Right ventricle myocardium inferior (tissue), 1 donor: ENCODE results near the gene HS3ST1. TPM values are rescaled to one million over a fixed set of nuclear protein-coding genes. Genes with fewer than 3 reads are reported as not detected.
A peak's percentile ranks its signal among the peaks of the same experiment; 100 is the strongest.
"Not testable (repeated sequence)": the region's sequence is repeated elsewhere in the genome, so short reads cannot be mapped to it uniquely, and the experiment has no call there.

Experiments used
- ATAC-seq: fragments of 200-7000 bp; cut with Tn5 transposase; one replicate; pipeline ENCODE4 v1.9.1; 2020; ENCODE audit warnings: mild to moderate bottlenecking, moderate library complexity
- DNase-seq: peaks from one replicate; pipeline ENCODE4 v3.0.0; 2021; ENCODE audit errors: missing footprints
- intact Hi-C: fragments of 100-400 bp; cut with DNase I; formaldehyde crosslinking; loops from one replicate; pipeline ENCODE4 v1.11.0; 2022
- total RNA-seq: library from RNA; stranded (reverse); fragmentation: NEBNext Ultra II Directional; extraction: Animal tissue kit (Norgen Biotek cat#: 25700); gene quantifications from one replicate; pipeline ENCODE4 v1.2.1, GENCODE V29; 2021
- donor health status: DM: no; HTN: yes; CAD: no; lungs with severe emphysema.

The HS3ST1 gene
- total RNA-seq, 1 donor from 2014 or later = 1.4 TPM

DNA sequence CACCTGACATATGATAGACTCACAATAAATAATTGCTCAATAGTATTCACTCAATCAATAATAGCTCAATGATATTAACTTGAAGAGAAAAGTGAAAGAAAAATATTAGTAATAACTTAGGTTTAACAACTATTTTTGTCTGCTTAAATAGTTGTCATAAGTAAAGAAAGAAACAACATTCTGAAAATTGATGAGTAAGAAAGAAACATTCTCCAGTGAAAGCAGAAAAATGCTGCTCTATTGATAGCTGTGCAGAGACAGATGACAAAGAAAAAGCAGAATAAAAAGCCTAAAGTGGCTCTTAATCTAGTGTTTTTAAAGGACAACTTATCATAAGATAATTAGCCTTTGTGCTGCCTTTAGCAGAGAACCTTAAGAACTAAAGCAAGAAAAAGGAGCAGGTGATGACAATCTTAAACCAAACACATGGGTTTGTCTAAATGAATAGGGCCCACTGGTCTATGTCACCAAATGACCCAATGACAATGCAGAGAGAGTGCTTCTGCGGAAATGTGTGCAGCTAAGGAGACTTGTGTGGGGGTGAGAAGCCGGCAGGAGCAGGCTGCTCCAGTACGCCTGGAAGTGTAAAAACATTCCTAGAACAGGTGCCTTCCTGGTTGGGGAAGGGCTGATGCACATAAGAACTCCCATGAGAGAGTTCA lies 13.2 kb downstream of the HS3ST1 start:
- DNase-seq = no peak
- intact Hi-C loops = no loop called here
- no peak for ATAC-seq

DNA sequence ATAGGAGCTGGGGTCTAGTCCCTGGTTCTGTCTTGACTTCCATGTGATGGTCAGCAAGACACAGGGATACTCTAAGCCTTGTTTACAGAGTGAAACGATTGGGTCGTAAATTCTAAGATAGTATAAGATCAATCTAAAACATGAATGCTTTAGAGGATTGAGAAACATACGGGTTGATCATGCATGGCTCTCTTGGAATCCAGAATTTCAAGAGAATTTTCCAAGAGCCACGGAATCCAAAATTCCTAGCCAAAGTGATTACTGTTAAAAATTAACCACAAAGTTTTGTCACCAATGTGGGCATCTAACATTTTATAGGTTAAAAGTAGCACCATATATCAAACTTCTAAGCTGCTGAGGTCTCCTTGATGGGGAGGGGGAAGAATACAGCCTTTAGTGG lies 16.5 kb downstream of the HS3ST1 start:
- no peak for ATAC-seq
- intact Hi-C loops = no loop called here

DNA sequence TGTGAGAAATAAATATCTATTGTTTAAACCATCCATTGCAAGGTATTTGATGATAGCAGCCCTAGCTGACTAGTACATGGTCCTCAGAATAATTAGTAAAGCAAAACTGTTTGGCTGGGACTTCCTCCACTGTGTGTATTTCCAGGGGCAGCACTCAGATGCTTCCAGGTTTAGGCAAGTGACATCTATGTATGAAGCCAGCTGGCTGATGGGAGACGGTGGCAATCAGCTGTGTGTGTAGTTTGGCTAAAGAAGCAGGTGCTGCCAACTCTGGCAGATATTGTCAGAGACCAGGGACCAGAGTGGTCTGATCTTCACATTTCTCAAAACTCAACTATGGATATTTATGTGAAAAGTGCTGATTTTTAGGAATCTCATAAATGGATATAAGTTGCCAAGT lies 19.1 kb downstream of the HS3ST1 start:
- intact Hi-C loops = no loop called here
- DNase-seq (no peak), ATAC-seq (no peak)

More for the DNA sequence above, 16.5 kb downstream of the HS3ST1 start:
- no peak for DNase-seq

- intact Hi-C loops = no loop called here
- DNase-seq = no peak
- ATAC-seq = no peak
Observed at GRCh38 chr4:11408233-11408967, 20.3 kb downstream of the HS3ST1 start.

DNA sequence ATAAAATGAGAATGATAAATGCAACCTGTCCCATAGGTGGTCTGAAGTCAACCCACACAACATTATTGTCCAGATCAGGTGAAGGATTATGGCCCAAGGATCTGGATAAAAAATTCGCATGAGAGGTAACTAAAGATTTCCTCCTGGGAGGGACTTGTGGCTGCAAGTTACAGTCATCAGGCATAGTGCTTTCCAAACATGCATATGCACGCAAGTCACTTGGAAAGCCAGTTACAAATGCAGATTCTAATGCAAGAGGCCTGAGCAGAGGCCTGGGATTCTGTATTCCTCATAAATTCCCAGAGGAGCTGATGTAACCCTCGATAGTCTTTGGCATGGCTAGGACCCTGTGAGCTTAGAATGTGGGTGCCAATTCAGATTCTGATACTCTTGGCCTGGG lies 21.1 kb downstream of the HS3ST1 start:
- DNase-seq = no peak
- intact Hi-C loops = no loop called here
- ATAC-seq = no peak

- intact Hi-C loops = no loop called here
- no peak for ATAC-seq
- no peak for DNase-seq
Observed at GRCh38 chr4:11404431-11404830, 24.3 kb downstream of the HS3ST1 start.

- DNase-seq = no peak
- ATAC-seq = no peak
- intact Hi-C loops = no loop called here
Observed at GRCh38 chr4:11402192-11402591, 26.5 kb downstream of the HS3ST1 start.

- ATAC-seq = no peak
- DNase-seq = peak; percentile 68
- intact Hi-C loops = no loop called here
Observed at GRCh38 chr4:11399461-11399971, 29.2 kb downstream of the HS3ST1 start.

DNA sequence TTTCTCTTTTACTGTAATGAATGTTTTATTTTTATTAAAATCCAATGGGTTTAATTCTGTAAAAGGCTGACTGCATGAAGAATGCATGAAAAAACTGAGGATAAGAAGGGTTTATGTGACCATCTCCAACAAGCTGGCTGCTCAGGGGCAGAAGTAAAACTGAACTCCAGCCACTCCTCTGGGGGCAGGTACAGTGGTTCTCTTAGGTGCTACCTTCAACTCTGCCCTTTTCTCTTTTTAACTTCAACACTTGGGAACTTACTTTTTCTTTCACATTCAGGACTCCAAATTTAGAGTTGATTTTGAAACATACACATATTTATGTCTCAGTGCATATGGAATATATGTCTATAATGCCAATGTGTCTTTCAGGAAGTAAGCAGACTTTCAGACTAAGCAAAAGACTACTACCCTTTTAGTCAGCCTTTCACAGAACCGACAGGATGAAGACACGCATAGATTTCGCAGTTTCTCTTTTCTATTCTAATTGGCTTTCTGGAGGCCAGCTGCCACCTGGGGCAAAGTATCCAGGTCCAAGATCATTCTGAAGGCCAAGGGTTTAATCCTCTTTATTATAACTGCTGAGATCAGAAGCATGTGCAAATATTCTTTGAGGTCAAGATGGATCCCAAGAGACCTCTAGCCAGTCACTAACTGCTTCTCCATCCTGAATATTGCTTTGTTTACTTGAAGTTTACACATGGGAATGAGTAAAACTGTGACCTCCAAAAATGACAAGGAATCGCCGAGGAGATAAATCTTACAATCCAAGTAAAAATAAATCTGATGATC lies 30.7 kb downstream of the HS3ST1 start:
- intact Hi-C loops = no loop called here
- no peak for DNase-seq
- ATAC-seq = no peak

GRCh38 chr4:11397146-11397545 lies 31.5 kb downstream of the HS3ST1 start:
- intact Hi-C loops = no loop called here
- DNase-seq (no peak), ATAC-seq (no peak)

- DNase-seq (no peak), ATAC-seq (no peak)
- intact Hi-C loops = no loop called here
Observed at GRCh38 chr4:11393551-11393950, 35.1 kb downstream of the HS3ST1 start.

- DNase-seq, intact Hi-C loops, ATAC-seq: not testable (repeated sequence)
Observed at GRCh38 chr4:11384072-11384471, 44.6 kb downstream of the HS3ST1 start.

DNA sequence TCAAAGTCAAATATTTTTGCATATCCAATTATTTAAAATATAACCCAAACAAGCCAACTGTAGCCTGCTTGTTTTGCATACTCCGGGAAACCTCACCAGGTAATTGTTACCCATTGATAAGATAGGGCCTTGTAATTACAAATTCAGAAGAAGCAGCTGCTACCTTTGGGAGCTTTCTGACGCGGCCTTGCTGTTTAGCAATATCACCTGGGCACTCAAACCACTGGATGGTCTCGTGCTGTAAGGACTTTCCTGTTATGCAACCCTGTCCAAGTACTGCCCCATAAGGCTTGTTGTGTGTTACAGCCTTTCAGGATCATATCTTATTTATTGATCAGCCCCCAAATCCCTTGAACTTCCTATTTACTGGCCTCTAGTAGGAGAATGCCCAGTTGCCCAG lies 52.1 kb downstream of the HS3ST1 start:
- intact Hi-C loops = no loop called here
- DNase-seq (no peak), ATAC-seq (no peak)

DNA sequence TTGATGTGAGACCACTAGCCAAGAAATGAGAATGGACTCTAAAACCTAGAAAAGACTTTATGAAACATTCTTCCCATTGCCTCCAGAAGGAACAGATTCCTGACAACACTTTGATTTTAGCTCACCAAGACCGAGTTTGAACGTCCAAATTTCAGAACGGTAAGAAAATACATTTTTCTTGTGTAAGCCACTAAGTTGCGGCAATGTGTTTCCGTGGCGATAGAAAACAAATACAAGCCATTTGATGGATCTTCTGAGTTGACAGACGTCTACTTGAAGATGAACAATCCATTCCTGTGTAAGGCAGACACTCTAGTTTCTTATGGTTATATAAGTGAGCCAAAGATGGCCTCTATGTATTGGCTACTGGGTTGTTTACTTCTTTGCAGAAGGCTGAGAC lies 52.5 kb downstream of the HS3ST1 start:
- DNase-seq = no peak
- ATAC-seq = no peak
- intact Hi-C loops = no loop called here

DNA sequence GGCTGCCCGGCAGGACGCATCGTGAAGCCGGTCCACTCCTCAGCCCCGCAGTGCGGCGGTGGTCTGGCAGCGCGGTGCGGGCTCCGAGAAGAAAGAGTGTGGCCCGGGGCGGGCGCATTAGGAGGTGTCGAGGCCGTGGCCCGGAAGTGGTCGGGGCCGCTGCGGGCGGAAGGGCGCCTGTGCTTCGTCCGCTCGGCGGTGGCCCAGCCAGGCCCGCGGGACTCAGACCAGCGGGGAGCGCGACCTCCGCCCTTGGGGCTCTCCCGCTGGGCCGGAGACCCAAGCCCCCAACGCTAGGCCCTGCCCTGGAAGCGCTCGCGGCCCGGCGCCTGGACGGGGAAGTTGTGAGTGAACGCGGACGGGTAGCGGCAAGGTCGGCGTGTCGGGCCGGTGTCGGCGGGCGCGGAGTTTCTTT lies 60.0 kb downstream of the HS3ST1 start:
- intact Hi-C loops = no loop called here
- no peak for DNase-seq
- ATAC-seq = peak; percentile 45

GRCh38 chr4:11367371-11367770 lies 61.3 kb downstream of the HS3ST1 start:
- DNase-seq (peak; percentile 70), ATAC-seq (peak; percentile 83)
- intact Hi-C loops = no loop called here

DNA sequence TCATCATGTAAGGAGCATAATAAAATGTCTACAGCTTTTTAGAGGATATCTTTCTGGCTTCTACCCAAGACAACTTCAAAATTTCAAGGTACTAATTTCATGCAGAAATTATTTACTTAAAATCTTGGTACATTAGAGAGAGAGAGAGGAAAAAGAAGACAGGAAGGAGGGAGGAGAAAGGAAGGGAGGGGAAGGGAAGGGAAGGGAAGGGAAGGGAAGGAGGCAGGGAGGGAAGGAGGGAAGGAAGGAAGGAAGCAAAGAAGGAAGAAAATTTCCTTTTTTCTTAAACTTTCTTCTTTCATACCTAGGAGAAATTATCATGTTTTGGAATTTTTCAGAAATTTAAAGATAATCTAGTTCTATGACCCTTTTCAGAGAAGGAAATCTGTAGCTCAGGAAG lies 61.8 kb downstream of the HS3ST1 start:
- no peak for DNase-seq
- no peak for ATAC-seq
- intact Hi-C loops = no loop called here

DNA sequence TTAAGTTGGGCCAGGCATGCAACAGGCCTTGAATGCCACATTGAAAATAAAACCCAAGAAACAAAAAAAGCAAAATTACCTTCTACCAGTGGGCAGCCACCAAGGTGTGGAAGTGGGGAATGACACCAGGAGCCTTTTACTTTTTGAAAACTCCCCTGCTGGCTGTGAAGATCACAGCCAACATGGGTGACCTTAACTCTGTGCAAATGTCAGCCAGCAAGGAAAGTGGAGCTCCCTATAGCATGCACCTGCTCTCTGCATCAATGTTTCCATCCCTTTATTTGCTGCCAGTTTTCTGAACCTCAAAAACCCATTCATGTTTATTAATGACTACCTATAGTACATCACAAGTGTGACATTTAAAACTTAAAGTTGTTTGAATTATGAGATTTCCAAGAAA lies 63.7 kb downstream of the HS3ST1 start:
- intact Hi-C loops = no loop called here
- DNase-seq = no peak
- no peak for ATAC-seq

DNA sequence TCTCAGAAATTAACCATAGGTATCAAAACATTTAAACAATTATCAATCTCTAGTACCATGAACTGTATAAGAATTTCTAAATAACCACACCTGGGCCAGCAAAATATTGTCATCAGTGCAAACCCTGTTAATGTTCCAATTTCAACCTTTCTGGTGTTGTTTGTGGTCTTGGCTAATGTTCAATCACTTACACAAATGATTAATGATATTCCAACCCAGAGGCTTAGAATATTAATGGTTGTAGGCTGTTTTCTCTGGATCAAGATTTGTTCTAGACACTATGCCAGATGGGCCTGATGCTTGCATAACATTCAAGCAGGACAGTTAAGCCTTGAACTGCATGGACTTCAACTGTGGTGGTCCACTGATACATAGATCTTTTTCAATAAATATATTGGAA lies 69.1 kb downstream of the HS3ST1 start:
- ATAC-seq = no peak
- intact Hi-C loops = no loop called here
- no peak for DNase-seq

DNA sequence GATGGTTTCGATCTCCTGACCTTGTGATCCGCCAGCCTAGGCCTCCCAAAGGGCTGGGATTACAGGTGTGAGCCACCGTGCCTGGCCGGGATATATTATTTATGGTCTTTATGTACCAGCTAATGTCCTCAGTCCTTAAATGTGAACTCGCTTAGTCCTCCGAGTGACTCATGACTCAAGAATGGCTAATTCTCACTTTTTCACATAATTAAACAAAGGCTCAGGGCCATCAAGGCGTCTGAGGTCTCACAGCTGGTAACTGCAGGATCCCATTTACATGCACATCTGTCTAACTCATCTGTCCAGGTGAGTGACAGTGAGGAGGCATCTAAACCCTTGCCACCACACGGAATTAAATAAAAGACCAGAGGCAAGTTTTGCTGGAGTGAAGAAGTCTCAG lies 73.5 kb downstream of the HS3ST1 start:
- intact Hi-C loops = no loop called here
- ATAC-seq (no peak), DNase-seq (no peak)
